ENCODE data around the gene RAMP1. TPM values are rescaled to one million over a fixed set of nuclear protein-coding genes. Genes with fewer than 3 reads are reported as not detected.

Gene RAMP1
- total RNA-seq, 1 experiment from 2014 or later: 0.52 TPM

- DNase-seq (ENCODE audit: extremely low read depth, low read depth): no peak
These were observed 33.7 kb downstream of the RAMP1 start for GRCh38 chr2:237892984-237893595.

- no peak for DNase-seq (ENCODE audit: extremely low read depth, low read depth)
These were observed 35.1 kb downstream of the RAMP1 start for GRCh38 chr2:237894396-237894979.

- no peak for DNase-seq (ENCODE audit: extremely low read depth, low read depth)
These were observed 35.6 kb downstream of the RAMP1 start for GRCh38 chr2:237894986-237895543.

- DNase-seq (ENCODE audit: extremely low read depth, low read depth): no peak
These were observed 36.4 kb downstream of the RAMP1 start for GRCh38 chr2:237895544-237896506.

GRCh38 chr2:237896507-237896892 is 37.1 kb downstream of the RAMP1 start:
- DNase-seq (ENCODE audit: extremely low read depth, low read depth): no peak

- no peak for DNase-seq (ENCODE audit: extremely low read depth, low read depth)
These were observed 37.5 kb downstream of the RAMP1 start for GRCh38 chr2:237896956-237897355.

GRCh38 chr2:237898057-237898414 is 38.6 kb downstream of the RAMP1 start:
- no peak for DNase-seq (ENCODE audit: extremely low read depth, low read depth)

- no peak for DNase-seq (ENCODE audit: extremely low read depth, low read depth)
These were observed 41.7 kb downstream of the RAMP1 start for GRCh38 chr2:237900891-237901831.

- DNase-seq (ENCODE audit: extremely low read depth, low read depth): no peak
These were observed 42.8 kb downstream of the RAMP1 start for GRCh38 chr2:237901932-237902850.

- no peak for DNase-seq (ENCODE audit: extremely low read depth, low read depth)
These were observed 45.6 kb downstream of the RAMP1 start for GRCh38 chr2:237904831-237905599.

- no peak for DNase-seq (ENCODE audit: extremely low read depth, low read depth)
These were observed 47.7 kb downstream of the RAMP1 start for GRCh38 chr2:237907144-237907543.

GRCh38 chr2:237909075-237909695 is 49.8 kb downstream of the RAMP1 start:
- DNase-seq (ENCODE audit: extremely low read depth, low read depth): no peak

- DNase-seq (ENCODE audit: extremely low read depth, low read depth): no peak
These were observed 50.5 kb downstream of the RAMP1 start for GRCh38 chr2:237909801-237910475.

- no peak for DNase-seq (ENCODE audit: extremely low read depth, low read depth)
These were observed 51.3 kb downstream of the RAMP1 start for GRCh38 chr2:237910576-237911362.

GRCh38 chr2:237911363-237912017 is 52.1 kb downstream of the RAMP1 start:
- DNase-seq (ENCODE audit: extremely low read depth, low read depth): no peak

Measured in NCI-H460 (cell line).